HEK293 (cell line): ENCODE measurements around the gene C4orf36.

ENCODE experiments used
- CTCF ChIA-PET: fragments of 350-600 bp; formaldehyde crosslinking; extraction: SDS; loops from one replicate; lab custom pipeline; 2021; ENCODE audit warnings: antibody characterized with exemption; lab: Yijun Ruan, JAX
- POLR2A ChIA-PET: fragments of 300-600 bp; formaldehyde crosslinking; extraction: SDS; loops from one replicate; lab custom pipeline; 2020; ENCODE audit warnings: antibody characterized with exemption, inconsistent platforms; lab: Yijun Ruan, JAX
- H3K27ac ChIP-seq: fragments of 200-500 bp; sonication (Bioruptor generic); 2 replicates; pipeline ENCODE4 v1.5.1; 2014; ENCODE audit warnings: low read depth, low read length, control low read depth, inconsistent platforms; ENCODE audit errors: extremely low read depth
- H3K36me3 ChIP-seq, 2 experiments: fragments of 200-500 bp in 1 of 2; sonication (Bioruptor generic) in 1 of 2; 1 replicate in 1 of 2; 2 replicates in 1 of 2; pipeline ENCODE4 v1.5.1; 2014 to 2017; ENCODE audit warnings: inconsistent platforms in 2 of 2, low read length in 2 of 2; ENCODE audit not compliant: control insufficient read depth in 2 of 2, insufficient read depth in 1 of 2
- H3K4me1 ChIP-seq: fragments of 200-500 bp; sonication (Bioruptor generic); 2 replicates; pipeline ENCODE4 v1.5.1; 2014; ENCODE audit warnings: mild to moderate bottlenecking, low read length, inconsistent platforms; ENCODE audit not compliant: control insufficient read depth, insufficient read depth
- H3K4me3 ChIP-seq: 2 replicates; pipeline ENCODE4 v1.5.1; 2011; ENCODE audit warnings: low read depth, mild to moderate bottlenecking, control low read depth, low read length, moderate library complexity
- H3K9me3 ChIP-seq: fragments of 200-500 bp; sonication (Bioruptor generic); 2 replicates; pipeline ENCODE4 v1.5.1; 2014; ENCODE audit warnings: low read depth, low read length, inconsistent platforms; ENCODE audit not compliant: control insufficient read depth, insufficient read depth
- GLIS1 ChIP-seq: fragments of 450-650 bp; formaldehyde crosslinking; IDR thresholded peaks from 2 replicates; pipeline ENCODE4 v1.5.1; 2016; ENCODE audit warnings: missing biosample characterization, missing genetic modification characterization
- HOXC10 ChIP-seq: sonication (generic); formaldehyde crosslinking; IDR thresholded peaks from 2 replicates; pipeline ENCODE4 v1.8.1; 2023; ENCODE audit warnings: mild to moderate bottlenecking, missing genetic modification reagents
- OVOL3 ChIP-seq: fragments of 450-650 bp; formaldehyde crosslinking; IDR thresholded peaks from 2 replicates; pipeline ENCODE4 v1.5.1; 2016; ENCODE audit warnings: missing biosample characterization, missing genetic modification characterization
- ZBTB20 ChIP-seq: fragments of 450-650 bp; formaldehyde crosslinking; IDR thresholded peaks from 2 replicates; pipeline ENCODE4 v1.5.1; 2016; ENCODE audit warnings: missing biosample characterization, missing genetic modification characterization
- ZBTB7A ChIP-seq: fragments of 450-650 bp; formaldehyde crosslinking; IDR thresholded peaks from 2 replicates; pipeline ENCODE4 v1.5.1; 2016; ENCODE audit warnings: low read depth, missing biosample characterization, missing genetic modification characterization
- ZNF114 ChIP-seq: fragments of 450-650 bp; formaldehyde crosslinking; IDR thresholded peaks from 2 replicates; pipeline ENCODE4 v1.5.0; 2017; ENCODE audit warnings: missing biosample characterization, missing genetic modification characterization
- ZNF184 ChIP-seq: fragments of 450-650 bp; IDR thresholded peaks from 2 replicates; pipeline ENCODE4 v1.5.1; 2018; ENCODE audit warnings: missing biosample characterization, mild to moderate bottlenecking, missing genetic modification characterization
- ZNF214 ChIP-seq: fragments of 450-650 bp; formaldehyde crosslinking; IDR thresholded peaks from 2 replicates; pipeline ENCODE4 v1.5.1; 2017; ENCODE audit warnings: missing biosample characterization, mild to moderate bottlenecking, missing genetic modification characterization, borderline replicate concordance
- ZNF416 ChIP-seq: fragments of 450-650 bp; formaldehyde crosslinking; IDR thresholded peaks from 2 replicates; pipeline ENCODE4 v1.5.1; 2016; ENCODE audit warnings: missing biosample characterization, missing genetic modification characterization
- ZNF501 ChIP-seq: fragments of 450-650 bp; formaldehyde crosslinking; IDR thresholded peaks from 2 replicates; pipeline ENCODE4 v1.5.1; 2016; ENCODE audit warnings: missing biosample characterization, missing genetic modification characterization
- ZNF544 ChIP-seq: fragments of 450-650 bp; formaldehyde crosslinking; IDR thresholded peaks from 2 replicates; pipeline ENCODE4 v1.5.0; 2017; ENCODE audit warnings: missing biosample characterization, missing genetic modification characterization
- ZNF549 ChIP-seq: fragments of 450-650 bp; IDR thresholded peaks from 2 replicates; pipeline ENCODE4 v1.5.1; 2018; ENCODE audit warnings: missing biosample characterization, missing genetic modification characterization, mild to moderate bottlenecking, inconsistent platforms, moderate library complexity
- ZNF621 ChIP-seq: fragments of 450-650 bp; formaldehyde crosslinking; IDR thresholded peaks from 2 replicates; pipeline ENCODE4 v1.5.1; 2017; ENCODE audit warnings: missing biosample characterization, missing genetic modification characterization
- ZNF624 ChIP-seq: fragments of 450-650 bp; formaldehyde crosslinking; IDR thresholded peaks from 2 replicates; pipeline ENCODE4 v1.5.1; 2017; ENCODE audit warnings: missing biosample characterization, missing genetic modification characterization
- ZNF76 ChIP-seq: fragments of 450-650 bp; formaldehyde crosslinking; IDR thresholded peaks from 2 replicates; pipeline ENCODE4; 2016; ENCODE audit warnings: low read depth, missing biosample characterization, missing genetic modification characterization, borderline replicate concordance
- ZNF843 ChIP-seq: fragments of 450-650 bp; formaldehyde crosslinking; IDR thresholded peaks from 2 replicates; pipeline ENCODE4 v1.5.1; 2016; ENCODE audit warnings: missing biosample characterization, missing genetic modification characterization
- TF ChIP-seq, protein P1 (sequence below): fragments of 450-650 bp; formaldehyde crosslinking; IDR thresholded peaks from 2 replicates; pipeline ENCODE4 v1.5.1; 2016; ENCODE audit warnings: missing biosample characterization, missing genetic modification characterization
- TF ChIP-seq, protein P2 (sequence below): fragments of 450-650 bp; formaldehyde crosslinking; IDR thresholded peaks from 2 replicates; pipeline ENCODE4 v1.5.1; 2016; ENCODE audit warnings: missing biosample characterization, missing genetic modification characterization
- TF ChIP-seq, protein P3 (sequence below): fragments of 450-650 bp; formaldehyde crosslinking; IDR thresholded peaks from 2 replicates; pipeline ENCODE4 v1.5.1; 2016; ENCODE audit warnings: missing biosample characterization, missing genetic modification characterization, low read depth
- TF ChIP-seq, protein P4 (sequence below): fragments of 450-650 bp; formaldehyde crosslinking; conservative IDR thresholded peaks from 2 replicates; pipeline ENCODE4 v1.5.1; 2016; ENCODE audit warnings: low read depth, missing biosample characterization, missing genetic modification characterization
- TF ChIP-seq, protein P5 (sequence below): fragments of 450-650 bp; formaldehyde crosslinking; IDR thresholded peaks from 2 replicates; pipeline ENCODE4 v1.5.1; 2016; ENCODE audit warnings: missing biosample characterization, missing genetic modification characterization
- TF ChIP-seq, protein P6 (sequence below): fragments of 450-650 bp; formaldehyde crosslinking; IDR thresholded peaks from 2 replicates; pipeline ENCODE4 v1.5.1; 2016; ENCODE audit warnings: missing biosample characterization, missing genetic modification characterization

Gene C4orf36

DNA sequence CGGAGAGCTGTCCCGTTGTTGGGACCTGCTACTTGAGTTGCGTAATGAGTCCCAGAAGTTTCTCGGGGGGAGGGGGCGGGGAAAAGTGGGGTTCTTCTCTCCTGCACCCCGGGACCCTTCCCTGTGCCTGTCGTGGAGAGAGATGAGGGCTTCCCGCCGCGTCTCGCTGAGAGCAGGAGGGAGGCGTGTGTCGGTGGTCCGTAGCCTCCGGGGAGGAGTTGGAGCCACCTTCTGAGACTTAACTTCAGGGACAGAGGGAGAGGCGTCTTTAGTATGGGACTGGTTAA lies 43.3 kb upstream of the C4orf36 start (continued):
- TF ChIP-seq, protein P1, sequence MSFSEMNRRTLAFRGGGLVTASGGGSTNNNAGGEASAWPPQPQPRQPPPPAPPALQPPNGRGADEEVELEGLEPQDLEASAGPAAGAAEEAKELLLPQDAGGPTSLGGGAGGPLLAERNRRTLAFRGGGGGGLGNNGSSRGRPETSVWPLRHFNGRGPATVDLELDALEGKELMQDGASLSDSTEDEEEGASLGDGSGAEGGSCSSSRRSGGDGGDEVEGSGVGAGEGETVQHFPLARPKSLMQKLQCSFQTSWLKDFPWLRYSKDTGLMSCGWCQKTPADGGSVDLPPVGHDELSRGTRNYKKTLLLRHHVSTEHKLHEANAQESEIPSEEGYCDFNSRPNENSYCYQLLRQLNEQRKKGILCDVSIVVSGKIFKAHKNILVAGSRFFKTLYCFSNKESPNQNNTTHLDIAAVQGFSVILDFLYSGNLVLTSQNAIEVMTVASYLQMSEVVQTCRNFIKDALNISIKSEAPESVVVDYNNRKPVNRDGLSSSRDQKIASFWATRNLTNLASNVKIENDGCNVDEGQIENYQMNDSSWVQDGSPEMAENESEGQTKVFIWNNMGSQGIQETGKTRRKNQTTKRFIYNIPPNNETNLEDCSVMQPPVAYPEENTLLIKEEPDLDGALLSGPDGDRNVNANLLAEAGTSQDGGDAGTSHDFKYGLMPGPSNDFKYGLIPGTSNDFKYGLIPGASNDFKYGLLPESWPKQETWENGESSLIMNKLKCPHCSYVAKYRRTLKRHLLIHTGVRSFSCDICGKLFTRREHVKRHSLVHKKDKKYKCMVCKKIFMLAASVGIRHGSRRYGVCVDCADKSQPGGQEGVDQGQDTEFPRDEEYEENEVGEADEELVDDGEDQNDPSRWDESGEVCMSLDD (tag by site-specific recombination) = peak; percentile 19; the same call in 1 of the 2 replicates
- TF ChIP-seq, protein P2, sequence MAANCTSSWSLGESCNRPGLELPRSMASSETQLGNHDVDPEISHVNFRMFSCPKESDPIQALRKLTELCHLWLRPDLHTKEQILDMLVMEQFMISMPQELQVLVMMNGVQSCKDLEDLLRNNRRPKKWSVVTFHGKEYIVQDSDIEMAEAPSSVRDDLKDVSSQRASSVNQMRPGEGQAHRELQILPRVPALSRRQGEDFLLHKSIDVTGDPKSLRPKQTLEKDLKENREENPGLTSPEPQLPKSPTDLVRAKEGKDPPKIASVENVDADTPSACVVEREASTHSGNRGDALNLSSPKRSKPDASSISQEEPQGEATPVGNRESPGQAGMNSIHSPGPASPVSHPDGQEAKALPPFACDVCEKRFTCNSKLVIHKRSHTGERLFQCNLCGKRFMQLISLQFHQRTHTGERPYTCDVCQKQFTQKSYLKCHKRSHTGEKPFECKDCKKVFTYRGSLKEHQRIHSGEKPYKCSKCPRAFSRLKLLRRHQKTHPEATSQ = no peak

DNA sequence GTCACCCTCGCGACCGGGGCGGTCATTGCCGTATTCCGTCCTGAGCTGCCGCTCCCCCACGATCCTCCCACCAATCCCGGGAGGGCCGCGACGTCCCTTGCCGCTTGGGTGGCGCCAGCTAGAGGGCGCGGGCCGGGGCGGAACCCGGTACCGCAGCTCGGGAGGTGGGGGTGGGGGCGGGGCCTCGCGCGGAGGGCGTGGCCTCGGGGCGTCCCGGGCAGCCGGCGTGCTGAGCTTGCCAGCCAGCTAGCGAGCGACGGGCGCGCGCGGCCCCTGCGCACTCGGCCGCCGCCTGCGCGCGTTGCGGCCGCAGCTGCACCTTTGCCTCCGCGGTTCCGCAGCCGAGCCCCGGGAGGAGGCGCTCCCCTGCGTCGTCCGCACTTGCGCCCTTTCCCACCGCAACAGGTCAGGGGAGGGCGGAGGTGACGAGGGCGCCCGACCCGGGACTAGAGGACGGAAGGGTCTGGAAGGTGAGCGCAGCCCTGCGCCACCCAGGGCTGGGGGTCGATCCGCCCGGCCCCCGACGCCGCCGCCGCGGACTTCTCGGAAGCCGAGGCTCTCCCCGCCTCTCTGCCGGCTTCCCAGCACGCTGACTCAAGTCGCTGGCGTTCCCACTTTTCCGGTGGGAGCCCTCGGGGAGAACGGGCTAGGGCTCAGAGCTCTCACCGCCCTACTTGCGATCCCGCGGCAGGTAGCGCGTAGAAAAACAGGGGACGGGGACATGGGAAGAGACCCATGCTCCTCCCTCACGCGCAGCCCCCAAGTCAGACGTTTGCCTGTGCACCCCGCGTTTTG lies 42.7 kb upstream of the C4orf36 start, which contains the start of gene AFF1:
AFF1 (plus strand) TSS at position 241 of the 795 bp plus-strand sequence. CDS start 13,523 bp downstream, outside the sequence.
- Histone ChIP-seq H3K4me1 (peaks cover 4% of the 10 kb centered on the region; the same call in 1 of the 2 replicates), H3K36me3 (no peaks in the 10 kb centered on the region), H3K27ac (peak within 1 kb of the TSS; percentile 88), H3K4me3 (peak within 1 kb of the TSS; percentile 67), H3K9me3 (no peaks in the 10 kb centered on the region)
- ChIA-PET POLR2A (interaction anchor here (0.6 to 3.7 kb wide), 14 partner anchors 10 to 440 kb away, joined by 3 to 69 read pairs (median 5); partner anchors contain the start of gene PTPN13), CTCF (interaction anchor here (0.5 to 2.4 kb wide), 7 partner anchors 12 to 1042 kb away, joined by 3 to 18 read pairs (median 5); no protein-coding TSS in a partner anchor)
- TF ChIP-seq ZNF544 (no peak), ZBTB7A (0 out of 2 replicates have a peak, but pooled peaks have one; percentile 57), ZNF501 (tag by site-specific recombination) (no peak), ZNF114 (no peak), ZNF624 (tag by site-specific recombination) (no peak), ZNF184 (tag by site-specific recombination) (no peak), OVOL3 (tag by site-specific recombination) (no peak), HOXC10 (no peak), ZNF416 (tag by site-specific recombination) (no peak), ZBTB20 (tag by site-specific recombination) (peak; percentile 74), ZNF621 (no peak), ZNF843 (tag by site-specific recombination) (no peak), ZNF549 (no peak), GLIS1 (tag by site-specific recombination) (peak; percentile 67), ZNF214 (no peak), ZNF76 (tag by site-specific recombination) (no peak)
- TF ChIP-seq, protein P3, sequence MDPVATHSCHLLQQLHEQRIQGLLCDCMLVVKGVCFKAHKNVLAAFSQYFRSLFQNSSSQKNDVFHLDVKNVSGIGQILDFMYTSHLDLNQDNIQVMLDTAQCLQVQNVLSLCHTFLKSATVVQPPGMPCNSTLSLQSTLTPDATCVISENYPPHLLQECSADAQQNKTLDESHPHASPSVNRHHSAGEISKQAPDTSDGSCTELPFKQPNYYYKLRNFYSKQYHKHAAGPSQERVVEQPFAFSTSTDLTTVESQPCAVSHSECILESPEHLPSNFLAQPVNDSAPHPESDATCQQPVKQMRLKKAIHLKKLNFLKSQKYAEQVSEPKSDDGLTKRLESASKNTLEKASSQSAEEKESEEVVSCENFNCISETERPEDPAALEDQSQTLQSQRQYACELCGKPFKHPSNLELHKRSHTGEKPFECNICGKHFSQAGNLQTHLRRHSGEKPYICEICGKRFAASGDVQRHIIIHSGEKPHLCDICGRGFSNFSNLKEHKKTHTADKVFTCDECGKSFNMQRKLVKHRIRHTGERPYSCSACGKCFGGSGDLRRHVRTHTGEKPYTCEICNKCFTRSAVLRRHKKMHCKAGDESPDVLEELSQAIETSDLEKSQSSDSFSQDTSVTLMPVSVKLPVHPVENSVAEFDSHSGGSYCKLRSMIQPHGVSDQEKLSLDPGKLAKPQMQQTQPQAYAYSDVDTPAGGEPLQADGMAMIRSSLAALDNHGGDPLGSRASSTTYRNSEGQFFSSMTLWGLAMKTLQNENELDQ (tag by site-specific recombination) = no peak
- TF ChIP-seq, protein P4, sequence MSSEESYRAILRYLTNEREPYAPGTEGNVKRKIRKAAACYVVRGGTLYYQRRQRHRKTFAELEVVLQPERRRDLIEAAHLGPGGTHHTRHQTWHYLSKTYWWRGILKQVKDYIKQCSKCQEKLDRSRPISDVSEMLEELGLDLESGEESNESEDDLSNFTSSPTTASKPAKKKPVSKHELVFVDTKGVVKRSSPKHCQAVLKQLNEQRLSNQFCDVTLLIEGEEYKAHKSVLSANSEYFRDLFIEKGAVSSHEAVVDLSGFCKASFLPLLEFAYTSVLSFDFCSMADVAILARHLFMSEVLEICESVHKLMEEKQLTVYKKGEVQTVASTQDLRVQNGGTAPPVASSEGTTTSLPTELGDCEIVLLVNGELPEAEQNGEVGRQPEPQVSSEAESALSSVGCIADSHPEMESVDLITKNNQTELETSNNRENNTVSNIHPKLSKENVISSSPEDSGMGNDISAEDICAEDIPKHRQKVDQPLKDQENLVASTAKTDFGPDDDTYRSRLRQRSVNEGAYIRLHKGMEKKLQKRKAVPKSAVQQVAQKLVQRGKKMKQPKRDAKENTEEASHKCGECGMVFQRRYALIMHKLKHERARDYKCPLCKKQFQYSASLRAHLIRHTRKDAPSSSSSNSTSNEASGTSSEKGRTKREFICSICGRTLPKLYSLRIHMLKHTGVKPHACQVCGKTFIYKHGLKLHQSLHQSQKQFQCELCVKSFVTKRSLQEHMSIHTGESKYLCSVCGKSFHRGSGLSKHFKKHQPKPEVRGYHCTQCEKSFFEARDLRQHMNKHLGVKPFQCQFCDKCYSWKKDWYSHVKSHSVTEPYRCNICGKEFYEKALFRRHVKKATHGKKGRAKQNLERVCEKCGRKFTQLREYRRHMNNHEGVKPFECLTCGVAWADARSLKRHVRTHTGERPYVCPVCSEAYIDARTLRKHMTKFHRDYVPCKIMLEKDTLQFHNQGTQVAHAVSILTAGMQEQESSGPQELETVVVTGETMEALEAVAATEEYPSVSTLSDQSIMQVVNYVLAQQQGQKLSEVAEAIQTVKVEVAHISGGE = no peak
- TF ChIP-seq, protein P5, sequence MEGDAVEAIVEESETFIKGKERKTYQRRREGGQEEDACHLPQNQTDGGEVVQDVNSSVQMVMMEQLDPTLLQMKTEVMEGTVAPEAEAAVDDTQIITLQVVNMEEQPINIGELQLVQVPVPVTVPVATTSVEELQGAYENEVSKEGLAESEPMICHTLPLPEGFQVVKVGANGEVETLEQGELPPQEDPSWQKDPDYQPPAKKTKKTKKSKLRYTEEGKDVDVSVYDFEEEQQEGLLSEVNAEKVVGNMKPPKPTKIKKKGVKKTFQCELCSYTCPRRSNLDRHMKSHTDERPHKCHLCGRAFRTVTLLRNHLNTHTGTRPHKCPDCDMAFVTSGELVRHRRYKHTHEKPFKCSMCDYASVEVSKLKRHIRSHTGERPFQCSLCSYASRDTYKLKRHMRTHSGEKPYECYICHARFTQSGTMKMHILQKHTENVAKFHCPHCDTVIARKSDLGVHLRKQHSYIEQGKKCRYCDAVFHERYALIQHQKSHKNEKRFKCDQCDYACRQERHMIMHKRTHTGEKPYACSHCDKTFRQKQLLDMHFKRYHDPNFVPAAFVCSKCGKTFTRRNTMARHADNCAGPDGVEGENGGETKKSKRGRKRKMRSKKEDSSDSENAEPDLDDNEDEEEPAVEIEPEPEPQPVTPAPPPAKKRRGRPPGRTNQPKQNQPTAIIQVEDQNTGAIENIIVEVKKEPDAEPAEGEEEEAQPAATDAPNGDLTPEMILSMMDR (tag by site-specific recombination) = peak; percentile 72
- TF ChIP-seq, protein P6, sequence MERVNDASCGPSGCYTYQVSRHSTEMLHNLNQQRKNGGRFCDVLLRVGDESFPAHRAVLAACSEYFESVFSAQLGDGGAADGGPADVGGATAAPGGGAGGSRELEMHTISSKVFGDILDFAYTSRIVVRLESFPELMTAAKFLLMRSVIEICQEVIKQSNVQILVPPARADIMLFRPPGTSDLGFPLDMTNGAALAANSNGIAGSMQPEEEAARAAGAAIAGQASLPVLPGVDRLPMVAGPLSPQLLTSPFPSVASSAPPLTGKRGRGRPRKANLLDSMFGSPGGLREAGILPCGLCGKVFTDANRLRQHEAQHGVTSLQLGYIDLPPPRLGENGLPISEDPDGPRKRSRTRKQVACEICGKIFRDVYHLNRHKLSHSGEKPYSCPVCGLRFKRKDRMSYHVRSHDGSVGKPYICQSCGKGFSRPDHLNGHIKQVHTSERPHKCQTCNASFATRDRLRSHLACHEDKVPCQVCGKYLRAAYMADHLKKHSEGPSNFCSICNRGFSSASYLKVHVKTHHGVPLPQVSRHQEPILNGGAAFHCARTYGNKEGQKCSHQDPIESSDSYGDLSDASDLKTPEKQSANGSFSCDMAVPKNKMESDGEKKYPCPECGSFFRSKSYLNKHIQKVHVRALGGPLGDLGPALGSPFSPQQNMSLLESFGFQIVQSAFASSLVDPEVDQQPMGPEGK = peak; percentile 47; the same call in 1 of the 2 replicates
